Measurements from ENCODE around the gene KRTAP9-2.
"Not testable (repeated sequence)": the region's sequence is repeated elsewhere in the genome, so short reads cannot be mapped to it uniquely, and the experiment has no call there.

KRTAP9-2 gene

DNA sequence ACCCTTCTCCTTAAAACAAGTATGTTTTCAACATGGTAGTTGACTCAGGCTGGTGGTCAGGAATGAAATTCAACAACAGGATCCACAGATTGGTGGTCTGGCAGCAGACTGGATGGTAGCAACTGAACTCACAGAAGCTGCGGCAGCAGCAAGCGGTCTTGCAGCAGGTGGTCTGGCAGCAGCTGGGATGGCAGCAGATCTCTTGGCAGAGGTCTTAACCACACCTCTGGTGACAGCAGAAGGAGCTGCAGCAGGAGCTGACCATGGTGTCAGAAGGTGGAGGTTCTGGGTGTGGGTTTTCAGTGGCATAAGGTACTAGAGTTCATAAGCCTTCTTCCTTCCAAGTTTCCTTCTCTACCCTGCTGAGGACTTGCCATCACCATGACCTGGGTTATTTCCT, 39.6 kb upstream of the KRTAP9-2 start:
- DNase-seq (ENCODE audit: low read depth), result no peak
- H3K4me3 ChIP-seq (ENCODE audit: low read length), result no peak overlapping the region
- TF ChIP-seq, protein P1, sequence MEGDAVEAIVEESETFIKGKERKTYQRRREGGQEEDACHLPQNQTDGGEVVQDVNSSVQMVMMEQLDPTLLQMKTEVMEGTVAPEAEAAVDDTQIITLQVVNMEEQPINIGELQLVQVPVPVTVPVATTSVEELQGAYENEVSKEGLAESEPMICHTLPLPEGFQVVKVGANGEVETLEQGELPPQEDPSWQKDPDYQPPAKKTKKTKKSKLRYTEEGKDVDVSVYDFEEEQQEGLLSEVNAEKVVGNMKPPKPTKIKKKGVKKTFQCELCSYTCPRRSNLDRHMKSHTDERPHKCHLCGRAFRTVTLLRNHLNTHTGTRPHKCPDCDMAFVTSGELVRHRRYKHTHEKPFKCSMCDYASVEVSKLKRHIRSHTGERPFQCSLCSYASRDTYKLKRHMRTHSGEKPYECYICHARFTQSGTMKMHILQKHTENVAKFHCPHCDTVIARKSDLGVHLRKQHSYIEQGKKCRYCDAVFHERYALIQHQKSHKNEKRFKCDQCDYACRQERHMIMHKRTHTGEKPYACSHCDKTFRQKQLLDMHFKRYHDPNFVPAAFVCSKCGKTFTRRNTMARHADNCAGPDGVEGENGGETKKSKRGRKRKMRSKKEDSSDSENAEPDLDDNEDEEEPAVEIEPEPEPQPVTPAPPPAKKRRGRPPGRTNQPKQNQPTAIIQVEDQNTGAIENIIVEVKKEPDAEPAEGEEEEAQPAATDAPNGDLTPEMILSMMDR (conservative IDR thresholded peaks at IDR 0.05; ENCODE audit: low read length), result no peak

DNA sequence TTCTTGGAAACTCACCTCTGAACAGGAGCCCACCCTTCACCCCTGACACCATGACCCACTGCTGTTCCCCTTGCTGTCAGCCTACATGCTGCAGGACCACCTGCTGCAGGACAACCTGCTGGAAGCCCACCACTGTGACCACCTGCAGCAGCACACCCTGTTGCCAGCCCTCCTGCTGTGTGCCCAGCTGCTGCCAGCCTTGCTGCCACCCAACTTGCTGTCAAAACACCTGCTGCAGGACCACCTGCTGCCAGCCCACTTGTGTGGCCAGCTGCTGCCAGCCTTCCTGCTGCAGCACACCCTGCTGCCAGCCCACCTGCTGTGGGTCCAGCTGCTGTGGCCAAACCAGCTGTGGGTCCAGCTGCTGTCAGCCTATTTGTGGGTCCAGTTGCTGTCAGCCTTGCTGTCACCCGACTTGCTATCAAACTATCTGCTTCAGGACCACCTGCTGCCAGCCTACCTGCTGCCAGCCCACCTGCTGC, 36.6 kb upstream of the KRTAP9-2 start, which contains the start of gene KRTAP9-1:
KRTAP9-1 (plus strand) TSS at position 51 of the 482 bp plus-strand sequence; CDS start at position 51, 0 bp downstream.
- DNase-seq (ENCODE audit: low read depth); H3K4me3 ChIP-seq (ENCODE audit: low read length): not testable (repeated sequence)

DNA sequence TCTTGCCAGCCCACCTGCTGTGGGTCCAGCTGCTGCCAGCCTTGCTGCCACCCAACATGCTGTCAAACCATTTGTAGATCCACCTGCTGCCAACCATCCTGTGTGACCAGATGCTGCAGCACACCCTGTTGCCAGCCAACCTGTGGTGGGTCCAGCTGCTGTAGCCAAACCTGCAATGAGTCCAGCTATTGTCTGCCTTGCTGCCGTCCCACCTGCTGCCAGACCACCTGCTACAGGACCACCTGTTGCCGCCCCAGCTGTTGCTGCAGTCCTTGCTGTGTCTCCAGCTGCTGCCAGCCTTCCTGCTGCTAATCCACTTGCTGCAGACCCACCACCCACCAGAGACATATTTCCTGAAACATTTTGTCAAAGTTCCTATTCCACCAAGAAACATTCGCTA, 36.1 kb upstream of the KRTAP9-2 start:
- H3K4me3 ChIP-seq (ENCODE audit: low read length), result no peak overlapping the region
- TF ChIP-seq, protein P1 (conservative IDR thresholded peaks at IDR 0.05; ENCODE audit: low read length), result no peak
- no peak for DNase-seq (ENCODE audit: low read depth)

DNA sequence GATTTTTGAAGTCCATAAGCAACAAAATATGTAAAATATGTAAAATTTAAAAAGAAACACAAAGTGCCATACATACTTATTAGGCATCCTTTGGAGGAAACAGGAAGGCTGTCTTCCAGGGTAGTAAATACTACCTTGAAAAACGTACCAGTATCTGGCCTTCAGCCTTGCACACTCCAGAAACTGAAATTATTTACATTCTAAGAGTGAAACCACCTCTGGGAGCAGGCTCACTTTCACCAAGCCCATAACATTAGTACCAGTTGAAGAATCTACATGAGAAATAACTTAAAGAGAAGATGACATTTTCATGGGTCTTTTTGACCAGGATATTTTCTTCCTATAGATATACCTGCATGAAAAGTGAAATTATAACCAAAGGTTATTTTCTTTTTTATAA, 30.4 kb upstream of the KRTAP9-2 start:
- DNase-seq (ENCODE audit: low read depth), result no peak
- no peak overlapping the region for H3K4me3 ChIP-seq (ENCODE audit: low read length)
- TF ChIP-seq, protein P1 (conservative IDR thresholded peaks at IDR 0.05; ENCODE audit: low read length), result no peak

DNA sequence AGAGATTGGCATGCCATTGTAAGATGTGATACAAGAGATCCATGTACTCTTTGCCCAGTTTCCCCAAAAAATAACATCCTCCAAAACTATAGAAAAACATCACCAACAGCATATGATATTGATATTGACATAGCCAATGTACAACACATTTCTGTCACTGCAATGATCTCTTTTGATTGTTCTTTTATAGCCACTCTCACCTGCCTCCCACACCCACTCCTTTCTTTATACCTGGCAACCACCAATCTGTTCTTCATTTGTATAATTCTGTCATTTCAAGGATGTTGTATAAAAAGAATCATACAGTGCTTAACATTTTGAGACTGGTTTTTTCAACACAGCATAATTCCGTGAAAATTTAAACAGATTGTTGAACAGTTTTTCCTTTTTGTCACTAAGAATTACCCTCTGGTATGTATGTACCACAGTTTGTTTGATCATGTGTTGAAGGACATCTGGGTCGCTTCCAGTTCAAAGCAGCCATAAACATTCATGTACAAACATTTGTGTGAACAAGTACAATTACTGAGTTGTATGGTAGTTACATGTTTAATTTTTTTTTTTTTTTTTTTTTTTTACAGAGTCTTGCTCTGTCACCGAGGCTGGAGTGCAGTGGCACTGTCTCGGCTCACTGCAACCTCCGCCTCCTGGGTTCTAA, 26.9 kb upstream of the KRTAP9-2 start:
- TF ChIP-seq, protein P1 (conservative IDR thresholded peaks at IDR 0.05; ENCODE audit: low read length), result no peak
- no peak overlapping the region for H3K4me3 ChIP-seq (ENCODE audit: low read length)
- no peak for DNase-seq (ENCODE audit: low read depth)

DNA sequence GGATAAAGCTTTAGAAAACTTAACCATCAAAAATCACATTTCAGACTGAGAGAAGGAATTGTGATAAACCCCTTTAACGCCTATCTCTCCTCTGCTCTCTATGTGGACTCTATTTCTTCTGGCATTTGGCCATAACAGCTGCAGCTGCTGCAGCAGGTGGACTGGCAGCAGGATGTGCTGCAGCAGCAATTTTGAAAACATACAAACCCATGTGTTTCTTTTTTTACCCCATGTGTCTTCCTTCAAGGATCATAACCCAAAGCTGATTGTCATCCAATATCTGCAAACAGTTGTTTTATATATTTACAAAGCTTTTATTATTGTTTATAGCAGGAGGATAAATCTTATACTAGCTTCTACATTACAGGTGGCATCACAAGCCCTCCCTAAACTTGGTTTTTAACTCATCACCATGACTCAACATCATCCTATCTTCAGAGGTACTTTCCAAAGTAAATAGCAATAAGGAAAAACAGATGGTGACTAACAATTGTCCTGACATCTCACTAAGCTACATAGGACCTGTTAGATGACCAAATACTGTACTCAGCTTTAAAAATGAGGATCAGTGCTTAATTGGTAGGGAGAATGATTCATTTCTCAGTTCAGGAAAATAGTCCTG, 14.5 kb upstream of the KRTAP9-2 start:
- peak; percentile 51 for DNase-seq (ENCODE audit: low read depth)
- TF ChIP-seq, protein P1 (conservative IDR thresholded peaks at IDR 0.05; ENCODE audit: low read length), result no peak
- H3K4me3 ChIP-seq (ENCODE audit: low read length), result no peak overlapping the region

DNA sequence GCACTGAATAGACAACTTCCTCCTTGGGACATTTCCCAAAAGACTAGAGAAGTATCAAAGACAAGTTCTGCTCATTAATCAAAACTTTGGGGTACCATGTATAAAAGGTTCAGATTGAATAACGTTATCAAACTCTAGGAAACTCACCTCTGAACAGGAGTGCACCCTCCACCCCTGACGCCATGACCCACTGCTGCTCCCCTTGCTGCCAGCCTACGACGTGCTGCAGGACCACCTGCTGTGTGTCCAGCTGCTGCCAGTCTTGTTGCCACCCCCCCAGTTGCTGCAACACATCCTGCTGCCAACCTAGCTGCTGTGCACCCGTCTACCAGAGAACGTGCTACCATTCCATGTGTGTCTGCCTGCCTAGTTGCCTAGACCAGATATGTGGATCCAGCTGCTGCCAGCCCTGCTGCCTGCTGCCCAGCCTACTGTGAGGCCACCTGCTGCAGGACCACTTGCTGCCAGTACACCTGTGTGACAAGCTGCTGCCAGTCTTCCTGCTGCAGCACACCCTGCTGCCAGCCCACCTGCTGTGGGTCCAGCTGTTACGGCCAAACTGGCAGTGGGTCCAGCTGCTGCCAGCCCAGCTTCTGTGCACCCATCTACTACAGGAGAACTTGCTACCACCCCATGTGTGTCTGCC, 13.8 kb upstream of the KRTAP9-2 start:
- TF ChIP-seq, protein P1 (conservative IDR thresholded peaks at IDR 0.05; ENCODE audit: low read length), result no peak
- H3K4me3 ChIP-seq (ENCODE audit: low read length), result no peak overlapping the region
- DNase-seq (ENCODE audit: low read depth), result no peak

Measured in AG10803 (cell line).